BLaER1 treated with 17β-estradiol and CSF1 and Interleukin-3, amounts not matched to agents 10 nM and 100 nM (cell line): ENCODE measurements around the gene EID2.
A peak's percentile ranks its signal among the peaks of the same experiment; 100 is the strongest.

Experiments
- H3K27ac ChIP-seq, 11 experiments: shearing (Covaris generic); formaldehyde crosslinking; 2 replicates each; pipeline ENCODE4 v1.8.1; 2022
- H3K27me3 ChIP-seq, 11 experiments: shearing (Covaris generic); formaldehyde crosslinking; 2 replicates each; pipeline ENCODE4 v1.8.1; 2022
- H3K36me3 ChIP-seq, 11 experiments: shearing (Covaris generic); formaldehyde crosslinking; 2 replicates each; pipeline ENCODE4 v1.8.1; 2022
- H3K4me1 ChIP-seq, 10 experiments: shearing (Covaris generic); formaldehyde crosslinking; 2 replicates each; pipeline ENCODE4 v1.8.1; 2022
- H3K4me2 ChIP-seq, 11 experiments: shearing (Covaris generic); formaldehyde crosslinking; 2 replicates each; pipeline ENCODE4 v1.8.1; 2022
- H3K4me3 ChIP-seq, 10 experiments: shearing (Covaris generic); formaldehyde crosslinking; 2 replicates each; pipeline ENCODE4 v1.8.1; 2022
- H3K9ac ChIP-seq, 11 experiments: shearing (Covaris generic); formaldehyde crosslinking; 2 replicates each; pipeline ENCODE4 v1.8.1; 2022
- H3K9me3 ChIP-seq, 11 experiments: shearing (Covaris generic); formaldehyde crosslinking; replicated peaks in 1 of 11; 2 replicates each; pipeline ENCODE4 v1.8.1; 2022
- H4K20me1 ChIP-seq, 11 experiments: shearing (Covaris generic); formaldehyde crosslinking; 2 replicates each; pipeline ENCODE4 v1.8.1; 2022
- Cebpa-rat ChIP-seq, 11 experiments: shearing (Covaris generic); IDR thresholded peaks; 2 replicates each; pipeline ENCODE4 v1.8.1; 2022

The EID2 gene

GRCh38 chr19:39497701-39497995 is 42.3 kb downstream of the EID2 start:
- Histone ChIP-seq H3K4me2 (peak overlapping the region; percentile 91 to 100 (median 97)), H3K9ac (peak overlapping the region in 10 of 11 experiments; percentile 8 to 80 (median 57); a peak in 16 of 22 replicates), H3K4me3 (peak overlapping the region; percentile 47 to 75 (median 68))

DNA sequence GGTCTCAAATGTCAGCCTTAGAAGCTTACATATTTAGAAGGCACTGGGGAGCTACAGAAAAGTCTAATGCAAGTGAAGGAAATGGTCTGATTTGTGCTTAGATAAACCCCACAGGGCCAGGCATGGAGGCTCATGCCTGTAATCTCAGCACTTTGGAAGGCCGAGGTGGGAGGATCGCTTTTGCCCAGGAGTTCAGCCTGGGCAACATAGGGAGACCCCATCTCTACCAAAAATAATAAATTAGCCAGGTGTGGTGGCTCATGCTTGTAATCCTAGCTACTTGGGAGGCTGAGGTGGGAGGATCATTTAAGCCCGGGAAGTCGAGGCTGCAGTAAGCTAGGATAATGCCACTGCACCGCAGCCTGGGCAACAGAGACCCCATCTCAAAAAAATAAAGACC is 43.9 kb downstream of the EID2 start:
- Histone ChIP-seq H3K27me3 (peaks cover 3 to 23% (median 10%) of the 10 kb centered on the region in 11 experiments; a peak in 14 of 22 replicates), H3K4me3 (no peak overlapping the region), H3K27ac (no peak overlapping the region)

More at GRCh38 chr19:39497701-39497995, 42.3 kb downstream of the EID2 start:
- Histone ChIP-seq H3K9me3 (no peaks in the 10 kb centered on the region), H3K27ac (peak overlapping the region in 6 of 11 experiments; percentile 3 to 57 (median 33); a peak in 8 of 22 replicates), H3K4me1 (peaks cover 6 to 42% (median 25%) of the 10 kb centered on the region in 10 experiments; a peak in 18 of 20 replicates), H3K27me3 (peaks cover 3 to 23% (median 10%) of the 10 kb centered on the region in 11 experiments; a peak in 14 of 22 replicates), H4K20me1 (no peaks in the 10 kb centered on the region), H3K36me3 (peaks cover 0 to 7% (median 0%) of the 10 kb centered on the region in 11 experiments; a peak in 2 of 22 replicates)
- TF ChIP-seq Cebpa-rat (IDR thresholded peaks at IDR 0.05): no peak

GRCh38 chr19:39494661-39495060 is 45.3 kb downstream of the EID2 start:
- Histone ChIP-seq H3K4me3 (no peak overlapping the region), H4K20me1 (peaks cover 0 to 8% (median 2%) of the 10 kb centered on the region in 11 experiments; a peak in 7 of 22 replicates), H3K9me3 (no peaks in the 10 kb centered on the region), H3K27ac (no peak overlapping the region), H3K4me1 (peaks cover 6 to 35% (median 23%) of the 10 kb centered on the region in 10 experiments; a peak in 18 of 20 replicates), H3K27me3 (peaks cover 2 to 16% (median 7%) of the 10 kb centered on the region in 11 experiments; a peak in 14 of 22 replicates), H3K36me3 (peaks cover 25 to 37% (median 28%) of the 10 kb centered on the region in 11 experiments), H3K9ac (peak overlapping the region in 2 of 11 experiments; percentile 29 to 33; a peak in 1 of 22 replicates), H3K4me2 (peak overlapping the region in 2 of 11 experiments; percentile 8 to 9; a peak in 2 of 22 replicates)
- TF ChIP-seq Cebpa-rat (IDR thresholded peaks at IDR 0.05): no peak

More for the DNA sequence above, 43.9 kb downstream of the EID2 start:
- H3K9ac ChIP-seq: no peak overlapping the region
- no peak for TF ChIP-seq Cebpa-rat (IDR thresholded peaks at IDR 0.05)
- no peaks in the 10 kb centered on the region for H3K9me3 ChIP-seq
- peaks cover 6 to 42% (median 25%) of the 10 kb centered on the region in 10 experiments; a peak in 18 of 20 replicates for H3K4me1 ChIP-seq
- H3K36me3 ChIP-seq: peaks cover 12 to 23% (median 14%) of the 10 kb centered on the region in 11 experiments
- H3K4me2 ChIP-seq: no peak overlapping the region
- peaks cover 0 to 3% (median 0%) of the 10 kb centered on the region in 11 experiments; a peak in 1 of 22 replicates for H4K20me1 ChIP-seq

DNA sequence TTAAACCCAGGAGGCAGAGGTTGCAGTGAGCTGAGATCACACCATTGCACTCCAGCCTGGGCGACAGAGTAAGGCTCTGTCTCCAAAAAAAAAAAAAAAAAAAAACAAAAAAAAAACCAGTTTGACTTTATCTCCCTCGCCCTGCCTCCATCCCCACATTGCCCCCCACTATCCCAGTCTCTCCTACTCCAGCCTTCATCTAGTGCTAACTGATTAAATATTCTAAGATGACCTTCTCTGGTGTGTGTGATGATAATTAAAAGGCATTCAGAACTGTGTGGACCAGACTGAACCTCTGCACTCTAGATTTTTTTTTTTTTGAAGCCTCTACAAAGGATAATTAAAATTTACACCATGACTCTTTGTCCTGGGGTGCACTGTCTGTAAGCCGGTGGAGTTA is 47.2 kb downstream of the EID2 start:
- Histone ChIP-seq H3K4me2 (no peak overlapping the region), H3K4me1 (peaks cover 0 to 19% (median 6%) of the 10 kb centered on the region in 10 experiments; a peak in 15 of 20 replicates), H3K9me3 (no peaks in the 10 kb centered on the region), H3K27ac (no peak overlapping the region), H3K36me3 (peaks cover 44 to 56% (median 47%) of the 10 kb centered on the region in 11 experiments), H4K20me1 (peaks cover 0 to 26% (median 13%) of the 10 kb centered on the region in 11 experiments; a peak in 10 of 22 replicates), H3K9ac (no peak overlapping the region), H3K27me3 (no peaks in the 10 kb centered on the region), H3K4me3 (no peak overlapping the region)
- no peak for TF ChIP-seq Cebpa-rat (IDR thresholded peaks at IDR 0.05)

GRCh38 chr19:39492225-39492624 is 47.7 kb downstream of the EID2 start:
- Histone ChIP-seq H3K9me3 (no peaks in the 10 kb centered on the region), H3K36me3 (peaks cover 48 to 61% (median 53%) of the 10 kb centered on the region in 11 experiments), H3K27me3 (no peaks in the 10 kb centered on the region), H3K27ac (no peak overlapping the region), H3K4me2 (no peak overlapping the region), H3K9ac (no peak overlapping the region), H3K4me3 (no peak overlapping the region), H4K20me1 (peaks cover 0 to 31% (median 17%) of the 10 kb centered on the region in 11 experiments; a peak in 12 of 22 replicates), H3K4me1 (peaks cover 0 to 14% (median under 1%) of the 10 kb centered on the region in 10 experiments; a peak in 11 of 20 replicates)
- no peak for TF ChIP-seq Cebpa-rat (IDR thresholded peaks at IDR 0.05)

DNA sequence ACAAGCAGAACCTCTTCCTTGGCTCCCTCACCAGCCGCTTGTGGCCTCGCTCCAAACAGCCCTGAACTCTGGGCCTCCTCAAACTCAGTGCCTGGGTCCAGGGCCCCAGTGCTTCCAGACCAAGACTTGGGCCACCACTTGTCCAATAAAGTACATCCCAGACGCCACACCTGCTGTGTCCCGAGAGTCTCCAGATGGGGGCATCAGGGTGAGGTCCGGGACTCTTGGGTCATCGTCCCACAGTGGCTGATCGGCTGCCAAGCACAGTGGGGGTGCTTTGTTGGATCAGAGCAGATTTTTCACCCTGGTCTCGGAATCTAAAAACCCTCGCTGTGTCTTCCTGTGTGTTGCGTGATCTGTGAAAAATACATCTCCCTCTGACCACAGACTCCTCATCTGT is 50.2 kb downstream of the EID2 start:
- Histone ChIP-seq H3K9me3 (no peaks in the 10 kb centered on the region), H3K4me1 (peaks cover 0 to 7% (median 0%) of the 10 kb centered on the region in 10 experiments; a peak in 3 of 20 replicates), H3K27ac (no peak overlapping the region), H3K9ac (0 out of 22 replicates have a peak overlapping the region, but pooled peaks of 1 of the 11 experiments have one; percentile 30), H3K4me3 (no peak overlapping the region), H4K20me1 (peaks cover 0 to 56% (median 39%) of the 10 kb centered on the region in 11 experiments; a peak in 15 of 22 replicates), H3K4me2 (no peak overlapping the region), H3K36me3 (peaks cover 72 to 86% (median 77%) of the 10 kb centered on the region in 11 experiments), H3K27me3 (no peaks in the 10 kb centered on the region)
- TF ChIP-seq Cebpa-rat (IDR thresholded peaks at IDR 0.05): no peak
